ENCODE results near the gene CIAO1. TPM values are rescaled to one million over a fixed set of nuclear protein-coding genes. Genes with fewer than 3 reads are reported as not detected.

CIAO1 gene
- total RNA-seq, 1 donor from 2014 or later = 87.0 TPM

DNA sequence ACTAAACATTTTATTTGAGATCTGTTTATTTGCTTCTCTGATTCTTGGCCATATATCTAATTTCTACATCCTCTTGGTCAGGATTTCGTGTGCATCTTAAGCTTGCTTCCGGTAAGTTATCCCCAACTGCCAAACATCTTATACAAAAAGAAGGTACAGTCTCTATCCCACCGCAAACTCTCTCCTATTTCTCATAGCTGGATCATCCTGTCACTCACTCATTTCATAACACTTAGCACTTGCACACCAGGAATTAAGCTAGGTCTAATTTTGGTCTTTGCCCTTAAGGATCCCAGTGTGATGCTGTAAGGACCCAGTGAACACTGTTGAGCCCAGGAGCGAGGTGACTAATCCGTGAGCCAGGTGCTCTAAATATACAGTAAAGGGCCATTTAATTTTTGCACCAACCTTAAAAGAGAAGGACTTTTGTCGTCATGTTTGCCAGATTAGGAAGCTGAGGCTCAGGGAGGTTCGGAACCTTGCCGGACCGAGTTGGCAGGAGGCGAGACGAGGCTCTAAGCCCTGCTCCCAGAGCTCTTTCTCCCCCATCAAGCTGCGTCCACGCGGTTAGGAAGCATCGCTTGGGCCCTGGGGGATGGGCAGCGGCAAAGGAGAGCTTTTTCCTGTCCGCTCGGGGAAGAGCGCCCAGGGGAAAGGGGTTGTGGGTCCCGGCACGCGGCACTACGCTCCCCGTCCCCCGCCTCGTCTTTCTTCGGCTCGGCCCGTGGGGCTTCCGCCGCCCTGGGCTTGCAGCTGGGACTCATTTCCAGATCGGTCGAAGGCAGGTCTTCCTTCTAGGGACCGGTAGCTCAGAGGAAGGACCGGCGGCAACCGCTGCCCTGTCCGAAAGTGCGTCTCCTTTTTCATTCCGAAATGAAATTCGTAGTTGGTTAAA lies 55.0 kb downstream of the CIAO1 start:
- intact Hi-C loops (cut with micrococcal nuclease) = loop anchor here (1.0 to 10.0 kb wide), 8 partner anchors 14 to 644 kb away; partner anchors contain the start of genes CNNM3, DUSP2, KANSL3 and LMAN2L

Other genes with a start within 250 kb of the CIAO1 start
- gene GPAT2, start 231.3 kb upstream of the CIAO1 start, total RNA-seq = 9.8 and 10.2 TPM in 2 replicates
- 0.05 and 0.07 TPM in 2 replicates for gene ADRA2B, start 149.7 kb upstream of the CIAO1 start, total RNA-seq
- 1.1 TPM in 1 of 2 replicates, not detected in the other for gene ASTL, start 127.7 kb upstream of the CIAO1 start, total RNA-seq
- gene DUSP2, start 120.8 kb upstream of the CIAO1 start, total RNA-seq = 71.0 and 74.7 TPM in 2 replicates
- 124 and 136 TPM in 2 replicates for gene STARD7, start 57.4 kb upstream of the CIAO1 start, total RNA-seq
- 42.8 and 43.1 TPM in 2 replicates for gene TMEM127, start 228 bp upstream of the CIAO1 start, total RNA-seq
- 186 and 187 TPM in 2 replicates for gene SNRNP200, start 39.3 kb downstream of the CIAO1 start, total RNA-seq
- 40.4 and 40.8 TPM in 2 replicates for gene ITPRIPL1, start 59.1 kb downstream of the CIAO1 start, total RNA-seq
- gene NCAPH, start 69.5 kb downstream of the CIAO1 start, total RNA-seq = 49.7 and 55.6 TPM in 2 replicates
- gene NEURL3, start 239.1 kb downstream of the CIAO1 start, total RNA-seq = 1.2 and 1.7 TPM in 2 replicates